WTC11 (cell line): ENCODE results near the gene UBAC2. TPM values are rescaled to one million over a fixed set of nuclear protein-coding genes. Genes with fewer than 3 reads are reported as not detected.

Source experiments
- ATAC-seq: fragments of 200-7000 bp; cut with Tn5 transposase; 2 replicates; pipeline ENCODE4 v1.10.0; 2021; ENCODE audit warnings: mild to moderate bottlenecking, moderate library complexity
- CTCF ChIA-PET: fragments of 300-600 bp; sonication (Branson Sonifier 250); formaldehyde crosslinking; loops from one replicate; lab custom pipeline; 2021; ENCODE audit warnings: antibody characterized with exemption; lab: Charles Lee
- POLR2A ChIA-PET: fragments of 350-600 bp; sonication (Branson Sonifier 250); formaldehyde crosslinking; loops from one replicate; lab custom pipeline; 2021; ENCODE audit warnings: antibody characterized with exemption; lab: Charles Lee
- DNase-seq: peaks from one replicate; pipeline ENCODE4 v3.0.0; 2021; ENCODE audit warnings: low spot score
- H3K27ac Mint-ChIP-seq: 2 replicates; pipeline ENCODE4 v1.8.0; 2021; ENCODE audit warnings: mixed read lengths
- H3K27me3 Mint-ChIP-seq: 2 replicates; pipeline ENCODE4 v1.8.0; 2021; ENCODE audit warnings: low read depth, mild to moderate bottlenecking, moderate library complexity, mixed read lengths
- H3K36me3 Mint-ChIP-seq: 2 replicates; pipeline ENCODE4 v1.8.0; 2021; ENCODE audit warnings: mixed read lengths
- H3K4me1 Mint-ChIP-seq: 2 replicates; pipeline ENCODE4 v1.8.0; 2022; ENCODE audit warnings: mixed read lengths
- H3K4me3 Mint-ChIP-seq: 2 replicates; pipeline ENCODE4 v1.8.0; 2021; ENCODE audit warnings: mild to moderate bottlenecking, moderate library complexity, mixed read lengths
- H3K9me3 Mint-ChIP-seq: 2 replicates; pipeline ENCODE4 v1.8.0; 2021; ENCODE audit warnings: mixed read lengths
- ARID4B ChIP-seq: sonication (generic); formaldehyde crosslinking; IDR thresholded peaks from 2 replicates; pipeline ENCODE4 v1.8.0; 2023; ENCODE audit warnings: missing genetic modification reagents, mild to moderate bottlenecking, borderline replicate concordance
- CREB1 ChIP-seq: sonication (generic); formaldehyde crosslinking; IDR thresholded peaks from 2 replicates; pipeline ENCODE4 v1.8.0; 2023; ENCODE audit warnings: mild to moderate bottlenecking, missing genetic modification reagents
- GABPB1 ChIP-seq: sonication (generic); formaldehyde crosslinking; IDR thresholded peaks from 2 replicates; pipeline ENCODE4 v1.8.1; 2023; ENCODE audit warnings: mild to moderate bottlenecking, missing genetic modification reagents
- HMGXB4 ChIP-seq: sonication (generic); formaldehyde crosslinking; IDR thresholded peaks from 2 replicates; pipeline ENCODE4 v1.8.1; 2023; ENCODE audit warnings: mild to moderate bottlenecking, moderate library complexity, missing genetic modification reagents
- MAX ChIP-seq: sonication (generic); formaldehyde crosslinking; IDR thresholded peaks from 2 replicates; pipeline ENCODE4 v1.8.0; 2022; ENCODE audit warnings: mild to moderate bottlenecking, missing genetic modification reagents
- MXD4 ChIP-seq: fragments of 250-450 bp; sonication (Bioruptor Pico); IDR thresholded peaks from 2 replicates; pipeline ENCODE4 v1.8.0; 2021; ENCODE audit warnings: mild to moderate bottlenecking, moderate library complexity, borderline replicate concordance
- NFATC4 ChIP-seq: fragments of 250-450 bp; sonication (Bioruptor Pico); IDR thresholded peaks from 2 replicates; pipeline ENCODE4 v1.9.0; 2021; ENCODE audit warnings: mild to moderate bottlenecking
- NR1H2 ChIP-seq: sonication (generic); formaldehyde crosslinking; IDR thresholded peaks from 2 replicates; pipeline ENCODE4 v1.9.0; 2021; ENCODE audit warnings: mild to moderate bottlenecking, moderate library complexity, missing genetic modification reagents
- OVOL2 ChIP-seq: fragments of 250-450 bp; sonication (Bioruptor Pico); IDR thresholded peaks from 2 replicates; pipeline ENCODE4 v1.9.0; 2021; ENCODE audit warnings: mild to moderate bottlenecking, borderline replicate concordance
- RELA ChIP-seq: sonication (generic); formaldehyde crosslinking; IDR thresholded peaks from 2 replicates; pipeline ENCODE4 v1.8.1; 2022; ENCODE audit warnings: missing genetic modification reagents, mild to moderate bottlenecking, borderline replicate concordance
- STAT6 ChIP-seq: sonication (generic); formaldehyde crosslinking; conservative IDR thresholded peaks from 2 replicates; pipeline ENCODE4 v1.8.1; 2023; ENCODE audit warnings: mild to moderate bottlenecking, low read depth, missing genetic modification reagents, moderate library complexity
- TEAD4 ChIP-seq: sonication (generic); formaldehyde crosslinking; IDR thresholded peaks from 2 replicates; pipeline ENCODE4 v1.8.0; 2022; ENCODE audit warnings: mild to moderate bottlenecking, missing genetic modification reagents
- USF1 ChIP-seq: sonication (generic); formaldehyde crosslinking; IDR thresholded peaks from 2 replicates; pipeline ENCODE4 v1.8.0; 2022; ENCODE audit warnings: mild to moderate bottlenecking, missing genetic modification reagents
- USF2 ChIP-seq: sonication (generic); formaldehyde crosslinking; IDR thresholded peaks from 2 replicates; pipeline ENCODE4 v1.8.1; 2023; ENCODE audit warnings: mild to moderate bottlenecking, missing genetic modification reagents, moderate library complexity
- ZNF121 ChIP-seq: sonication (generic); formaldehyde crosslinking; IDR thresholded peaks from 2 replicates; pipeline ENCODE4 v1.8.0; 2023; ENCODE audit warnings: missing genetic modification reagents
- ZNF263 ChIP-seq: sonication (generic); formaldehyde crosslinking; IDR thresholded peaks from 2 replicates; pipeline ENCODE4 v1.8.1; 2022; ENCODE audit warnings: low read depth, mild to moderate bottlenecking, moderate library complexity, missing genetic modification reagents
- ZNF416 ChIP-seq: fragments of 250-450 bp; sonication (Bioruptor Pico); IDR thresholded peaks from 2 replicates; pipeline ENCODE4 v1.9.0; 2021; ENCODE audit warnings: mild to moderate bottlenecking, inconsistent platforms
- ZNF423 ChIP-seq: fragments of 250-450 bp; sonication (Bioruptor Pico); IDR thresholded peaks from 2 replicates; pipeline ENCODE4 v2.1.2; 2022; ENCODE audit warnings: mild to moderate bottlenecking, moderate library complexity
- ZNF671 ChIP-seq: fragments of 250-450 bp; sonication (Bioruptor Pico); IDR thresholded peaks from 2 replicates; pipeline ENCODE4 v1.8.0; 2021; ENCODE audit warnings: mild to moderate bottlenecking
- total RNA-seq: library from RNA; stranded (reverse); gene quantifications from 3 replicates; pipeline ENCODE4 v1.2.3, GENCODE V29; 2021

The UBAC2 gene
- total RNA-seq, 1 experiment from 2014 or later, result 64.7 TPM

GRCh38 chr13:99421758-99422585 is 221.3 kb downstream of the UBAC2 start (continued):
- TF ChIP-seq USF2 (CRISPR knock-in tag), result no peak
- no peak for TF ChIP-seq MAX (CRISPR knock-in tag)
- no peak for TF ChIP-seq RELA (CRISPR knock-in tag)
- TF ChIP-seq ZNF423, result no peak
- no peak for TF ChIP-seq GABPB1 (CRISPR knock-in tag)
- no peak for TF ChIP-seq ZNF416 (CRISPR knock-in tag)
- no peak for TF ChIP-seq TEAD4 (CRISPR knock-in tag)
- TF ChIP-seq NFATC4 (CRISPR knock-in tag), result no peak
- TF ChIP-seq ZNF263 (CRISPR knock-in tag), result no peak
- no peak for TF ChIP-seq NR1H2 (CRISPR knock-in tag)
- no peak for TF ChIP-seq CREB1
- no peak for TF ChIP-seq STAT6 (CRISPR knock-in tag)
- TF ChIP-seq ARID4B, result no peak
- TF ChIP-seq ZNF121, result no peak

- CTCF ChIA-PET, result no interaction called here
- TF ChIP-seq STAT6 (CRISPR knock-in tag), result no peak
- no peak for TF ChIP-seq HMGXB4 (CRISPR knock-in tag)
- TF ChIP-seq USF2 (CRISPR knock-in tag), result no peak
- TF ChIP-seq OVOL2, result no peak
- TF ChIP-seq ZNF671 (CRISPR knock-in tag), result no peak
- no peak for TF ChIP-seq MXD4 (CRISPR knock-in tag)
- TF ChIP-seq USF1 (CRISPR knock-in tag), result no peak
- TF ChIP-seq ZNF263 (CRISPR knock-in tag), result no peak
Observed at GRCh38 chr13:99422586-99423220, 222.0 kb downstream of the UBAC2 start.

More at GRCh38 chr13:99422586-99423220, 222.0 kb downstream of the UBAC2 start:
- H3K9me3 Mint-ChIP-seq, result no peaks in the 10 kb centered on the region
- POLR2A ChIA-PET, result no interaction called here
- peaks cover 11% of the 10 kb centered on the region for H3K4me1 Mint-ChIP-seq
- no peak for ATAC-seq
- no peak for DNase-seq
- no peak overlapping the region for H3K4me3 Mint-ChIP-seq
- 0 out of 2 replicates have a peak, but pooled peaks cover 1% of the 10 kb centered on the region for H3K27me3 Mint-ChIP-seq
- H3K36me3 Mint-ChIP-seq, result no peaks in the 10 kb centered on the region
- H3K27ac Mint-ChIP-seq, result no peak overlapping the region
